MCF 10A (cell line): ENCODE data around the gene FRMPD4. TPM values are rescaled to one million over a fixed set of nuclear protein-coding genes. Genes with fewer than 3 reads are reported as not detected.
A peak's percentile ranks its signal among the peaks of the same experiment; 100 is the strongest.

ENCODE experiments used
- BruUV-seq: library from RNA; stranded (reverse); fragments of 400-500 nt; replicated peaks from 2 replicates; lab custom pipeline; 2021; lab: Mats Ljungman, UMichigan
- CTCF ChIA-PET: fragments of 300-600 bp; sonication (Branson Sonifier 250); formaldehyde crosslinking; extraction: SDS; loops from one replicate; lab custom pipeline; 2021; ENCODE audit warnings: antibody characterized with exemption, inconsistent platforms; lab: Yijun Ruan, JAX
- POLR2A ChIA-PET: fragments of 300-600, 350-650 bp; sonication (Branson Sonifier 250); formaldehyde crosslinking; extraction: SDS; loops from one replicate; lab custom pipeline; 2020; ENCODE audit warnings: antibody characterized with exemption, inconsistent platforms; lab: Yijun Ruan, JAX
- DNase-seq: peaks from one replicate; pipeline ENCODE4 v3.0.0-alpha.2; 2018; ENCODE audit not compliant: unreplicated experiment
- H3K27ac Mint-ChIP-seq: one replicate; pipeline ENCODE4 v1.8.0; 2022; ENCODE audit warnings: mild to moderate bottlenecking, low read depth, mixed read lengths; ENCODE audit not compliant: unreplicated experiment
- H3K27me3 Mint-ChIP-seq: one replicate; pipeline ENCODE4 v1.8.0; 2022; ENCODE audit warnings: mixed read lengths; ENCODE audit not compliant: insufficient read depth, unreplicated experiment
- H3K36me3 Mint-ChIP-seq: one replicate; pipeline ENCODE4 v1.8.0; 2022; ENCODE audit warnings: mild to moderate bottlenecking, moderate library complexity, mixed read lengths; ENCODE audit not compliant: insufficient read depth, unreplicated experiment
- H3K4me1 Mint-ChIP-seq: one replicate; pipeline ENCODE4 v1.8.0; 2022; ENCODE audit warnings: mixed read lengths; ENCODE audit not compliant: insufficient read depth, unreplicated experiment
- H3K4me3 Mint-ChIP-seq: one replicate; pipeline ENCODE4 v1.8.0; 2022; ENCODE audit warnings: mild to moderate bottlenecking, moderate library complexity, mixed read lengths; ENCODE audit not compliant: unreplicated experiment
- H3K9me3 Mint-ChIP-seq: one replicate; pipeline ENCODE4 v1.8.0; 2022; ENCODE audit warnings: mixed read lengths; ENCODE audit not compliant: unreplicated experiment
- intact Hi-C: fragments of 100-400 bp; cut with micrococcal nuclease; formaldehyde crosslinking; loops from 2 replicates; pipeline ENCODE4 v1.14.1; 2022
- total RNA-seq: library from RNA; stranded (reverse); gene quantifications from 2 replicates; pipeline ENCODE4 v1.2.3, GENCODE V29; 2022
- TF ChIP-seq, protein P1 (sequence below): fragments of 200-600 bp; IDR thresholded peaks from one replicate; pipeline ENCODE4 v1.8.0; 2022; ENCODE audit warnings: antibody characterized with exemption, mild to moderate bottlenecking; ENCODE audit not compliant: unreplicated experiment

FRMPD4 gene
- total RNA-seq, 1 experiment from 2014 or later: not detected

GRCh38 chrX:12344954-12345353 is 206.7 kb downstream of the FRMPD4 start:
- TF ChIP-seq, protein P1, sequence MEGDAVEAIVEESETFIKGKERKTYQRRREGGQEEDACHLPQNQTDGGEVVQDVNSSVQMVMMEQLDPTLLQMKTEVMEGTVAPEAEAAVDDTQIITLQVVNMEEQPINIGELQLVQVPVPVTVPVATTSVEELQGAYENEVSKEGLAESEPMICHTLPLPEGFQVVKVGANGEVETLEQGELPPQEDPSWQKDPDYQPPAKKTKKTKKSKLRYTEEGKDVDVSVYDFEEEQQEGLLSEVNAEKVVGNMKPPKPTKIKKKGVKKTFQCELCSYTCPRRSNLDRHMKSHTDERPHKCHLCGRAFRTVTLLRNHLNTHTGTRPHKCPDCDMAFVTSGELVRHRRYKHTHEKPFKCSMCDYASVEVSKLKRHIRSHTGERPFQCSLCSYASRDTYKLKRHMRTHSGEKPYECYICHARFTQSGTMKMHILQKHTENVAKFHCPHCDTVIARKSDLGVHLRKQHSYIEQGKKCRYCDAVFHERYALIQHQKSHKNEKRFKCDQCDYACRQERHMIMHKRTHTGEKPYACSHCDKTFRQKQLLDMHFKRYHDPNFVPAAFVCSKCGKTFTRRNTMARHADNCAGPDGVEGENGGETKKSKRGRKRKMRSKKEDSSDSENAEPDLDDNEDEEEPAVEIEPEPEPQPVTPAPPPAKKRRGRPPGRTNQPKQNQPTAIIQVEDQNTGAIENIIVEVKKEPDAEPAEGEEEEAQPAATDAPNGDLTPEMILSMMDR: no peak
- Mint-ChIP-seq H3K36me3 (no peaks in the 10 kb centered on the region), H3K27me3 (peaks cover 28% of the 10 kb centered on the region), H3K27ac (no peak overlapping the region), H3K9me3 (peaks cover 15% of the 10 kb centered on the region), H3K4me1 (no peaks in the 10 kb centered on the region), H3K4me3 (no peak overlapping the region)
- no peak for DNase-seq
- intact Hi-C loops: no loop called here
- no TSS peak for BruUV-seq
- CTCF ChIA-PET: no interaction called here
- POLR2A ChIA-PET: no interaction called here

- Mint-ChIP-seq H3K9me3 (peaks cover 8% of the 10 kb centered on the region), H3K4me3 (no peak overlapping the region), H3K36me3 (no peaks in the 10 kb centered on the region), H3K27me3 (peaks cover 6% of the 10 kb centered on the region), H3K27ac (no peak overlapping the region), H3K4me1 (no peaks in the 10 kb centered on the region)
- ChIA-PET CTCF (no interaction called here), POLR2A (no interaction called here)
- TF ChIP-seq, protein P1: no peak
- intact Hi-C loops: no loop called here
- no peak for DNase-seq
- BruUV-seq: no TSS peak
These were observed 210.9 kb downstream of the FRMPD4 start for GRCh38 chrX:12349201-12349600.

- peak; percentile 13 for DNase-seq
- Mint-ChIP-seq H3K4me3 (no peak overlapping the region), H3K4me1 (no peaks in the 10 kb centered on the region), H3K9me3 (no peaks in the 10 kb centered on the region), H3K36me3 (no peaks in the 10 kb centered on the region), H3K27me3 (no peaks in the 10 kb centered on the region), H3K27ac (no peak overlapping the region)
- CTCF ChIA-PET: interaction anchor here (0.6 kb wide), 1 partner anchor 326 kb away, joined by 3 read pairs; no protein-coding TSS in a partner anchor
- TF ChIP-seq, protein P1: no peak
- intact Hi-C loops: no loop called here
- POLR2A ChIA-PET: no interaction called here
- no TSS peak for BruUV-seq
These were observed 214.6 kb downstream of the FRMPD4 start for GRCh38 chrX:12352922-12353321.

GRCh38 chrX:12360383-12360782 is 222.1 kb downstream of the FRMPD4 start:
- H3K9me3 Mint-ChIP-seq: no peaks in the 10 kb centered on the region

More at GRCh38 chrX:12360383-12360782, 222.1 kb downstream of the FRMPD4 start:
- TF ChIP-seq, protein P1: no peak
- BruUV-seq: no TSS peak
- Mint-ChIP-seq H3K27ac (no peak overlapping the region), H3K27me3 (no peaks in the 10 kb centered on the region), H3K4me1 (no peaks in the 10 kb centered on the region), H3K4me3 (no peak overlapping the region), H3K36me3 (no peaks in the 10 kb centered on the region)
- intact Hi-C loops: no loop called here
- ChIA-PET POLR2A (interaction anchor here (0.6 to 1.1 kb wide), 2 partner anchors 86 to 279 kb away, joined by 3 to 4 read pairs; no protein-coding TSS in a partner anchor), CTCF (interaction anchor here (0.7 kb wide), 1 partner anchor 318 kb away, joined by 3 read pairs; no protein-coding TSS in a partner anchor)
- peak; percentile 59 for DNase-seq
